GM12801 (cell line): Measurements from ENCODE around the gene RAB8B.

Source experiments
- CTCF ChIP-seq: IDR thresholded peaks from one replicate; pipeline ENCODE4 v1.5.1; 2011; ENCODE audit warnings: control low read depth; ENCODE audit not compliant: insufficient read length; ENCODE audit errors: extremely low read depth

RAB8B gene

DNA sequence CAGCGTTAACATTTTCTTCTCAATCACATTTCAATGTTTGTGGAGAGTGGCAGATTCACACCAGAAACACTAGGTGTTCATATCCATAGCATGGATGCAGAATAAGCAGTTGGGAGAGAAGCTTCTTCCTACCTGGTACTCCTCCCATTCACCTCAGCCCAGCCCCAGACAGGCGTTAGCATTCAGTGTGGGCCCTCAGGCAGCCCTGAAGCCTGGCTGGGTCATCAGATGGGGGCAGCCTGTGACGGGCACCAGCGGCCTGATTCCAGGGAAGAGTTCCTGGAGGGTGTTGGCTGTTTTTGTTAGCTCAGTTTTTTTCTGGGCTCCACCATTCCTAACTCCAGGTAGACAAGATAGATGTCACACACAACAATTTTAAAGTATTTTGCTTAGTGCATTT is 119.1 kb downstream of the RAB8B start:
- no peak for TF ChIP-seq CTCF

DNA sequence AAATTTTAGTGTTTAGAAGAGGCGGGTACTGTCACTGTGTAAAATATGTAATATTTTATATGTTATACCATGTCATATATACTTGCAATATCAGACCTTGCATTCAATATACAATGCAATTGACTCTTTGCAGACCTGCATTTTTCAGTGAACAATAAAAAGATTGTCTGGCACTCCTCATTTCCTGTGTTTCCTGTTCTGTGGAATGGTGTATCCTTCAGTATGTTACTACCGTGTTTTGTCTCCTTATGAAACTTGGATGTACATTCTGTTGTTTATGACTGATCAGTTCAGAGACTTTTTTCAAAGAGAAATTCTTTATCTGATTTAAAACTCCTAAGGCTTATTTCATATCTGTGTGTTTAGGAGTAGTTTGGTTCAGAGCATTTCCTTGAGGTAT is 119.5 kb downstream of the RAB8B start:
- TF ChIP-seq CTCF = no peak

DNA sequence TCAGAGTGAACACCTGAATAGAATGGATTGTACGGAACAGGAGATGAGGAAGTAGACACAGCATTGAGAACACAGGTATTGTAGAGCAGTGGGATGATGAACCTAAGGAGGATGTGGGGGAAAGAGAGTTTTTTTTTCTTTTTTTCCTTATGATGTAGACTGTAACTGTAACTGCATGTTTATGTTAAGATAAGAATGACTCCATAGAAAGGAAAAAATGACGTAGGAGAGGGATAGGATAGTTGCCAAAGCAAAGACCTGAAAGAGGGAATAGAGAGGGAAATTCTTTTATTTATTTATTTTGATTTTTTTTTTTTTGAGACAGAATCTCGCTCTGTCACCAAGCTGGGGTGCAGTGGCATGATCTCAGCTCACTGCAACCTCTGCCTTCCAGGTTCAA is 121.2 kb downstream of the RAB8B start:
- no peak for TF ChIP-seq CTCF

GRCh38 chr15:63312286-63312685 is 122.9 kb downstream of the RAB8B start:
- no peak for TF ChIP-seq CTCF

- no peak for TF ChIP-seq CTCF
These were observed 124.4 kb downstream of the RAB8B start for GRCh38 chr15:63313825-63314224.

GRCh38 chr15:63314409-63314808 is 125.0 kb downstream of the RAB8B start:
- TF ChIP-seq CTCF = no peak
